ENCODE data around the gene SLC25A13. TPM values are rescaled to one million over a fixed set of nuclear protein-coding genes. Genes with fewer than 3 reads are reported as not detected.

SLC25A13 gene
- total and polyA plus RNA-seq, 9 of the 15 experiments (the other 6 are each of a cell fraction or from before 2014, with no cell fraction given) = 21.4 to 80.2 (median 58.7) TPM

- POLR2A ChIA-PET = interaction anchor here (0.9 kb wide), 1 partner anchor 28 kb away, joined by 4 read pairs; no protein-coding TSS in a partner anchor
- no peak for DNase-seq (ENCODE audit: extremely low read depth in 1 of 4, low spot score in 3 of 4)
- CTCF ChIA-PET (ENCODE audit: low intra/inter-chr PET ratio) = no interaction called here
- Histone ChIP-seq H3K9me3 (replicated peaks; ENCODE audit: control insufficient read depth, insufficient read depth, low read depth, low read length) (no peaks in the 10 kb centered on the region), H2AFZ (ENCODE audit: low read depth, low read length) (no peak overlapping the region), H3K4me2 (ENCODE audit: insufficient read depth, low read length) (no peak overlapping the region), H3K4me1 (replicated peaks in 1 of 2; ENCODE audit: control insufficient read depth in 2 of 2, insufficient read depth in 2 of 2, low read length in 2 of 2) (no peaks in the 10 kb centered on the region; a peak in 1 of 5 replicates), H3K36me3 (ENCODE audit: control insufficient read depth, insufficient read depth, low read length) (no peaks in the 10 kb centered on the region), H3K79me2 (ENCODE audit: control insufficient read depth, insufficient read depth, low read length) (no peaks in the 10 kb centered on the region), H4K20me1 (replicated peaks; ENCODE audit: control insufficient read depth, insufficient read depth, low read length) (no peaks in the 10 kb centered on the region), H3K9me1 (ENCODE audit: control insufficient read depth, insufficient read depth, low read length) (no peaks in the 10 kb centered on the region), H3K27ac (ENCODE audit: extremely low read depth, low read depth, low read length) (no peak overlapping the region), H3K4me3 (no peak overlapping the region), H3K9ac (ENCODE audit: insufficient read depth in 1 of 2, low read depth in 2 of 2, low read length in 2 of 2) (no peak overlapping the region), H3K27me3 (ENCODE audit: control insufficient read depth in 2 of 2, insufficient read depth in 2 of 2, low read length in 2 of 2) (peaks cover 0 to 2% of the 10 kb centered on the region in 2 experiments; a peak in 3 of 5 replicates)
- FAIRE-seq = no peak
- WGBS (ENCODE audit: insufficient coverage, low coverage, missing lambda C conversion rate) = 11% methylated on average over 2 of the region's 2 CpGs
- BruUV-seq (replicated peaks) = no TSS peak
- intact Hi-C loops (cut with micrococcal nuclease) (no loop called here), in situ Hi-C loops (cut with MboI) (no loop called here)
- TF ChIP-seq BRF1 (IDR thresholded peaks at IDR 0.05; ENCODE audit: borderline replicate concordance, extremely low read depth, insufficient read length) = no peak
- no peak for ATAC-seq
Measured at GRCh38 chr7:96330193-96330592, 8.3 kb upstream of the SLC25A13 start.

- Histone ChIP-seq H3K79me2 (ENCODE audit: control insufficient read depth, insufficient read depth, low read length) (no peaks in the 10 kb centered on the region), H3K9me1 (ENCODE audit: control insufficient read depth, insufficient read depth, low read length) (no peaks in the 10 kb centered on the region), H3K27me3 (ENCODE audit: control insufficient read depth in 2 of 2, insufficient read depth in 2 of 2, low read length in 2 of 2) (peaks cover 0 to 2% of the 10 kb centered on the region in 2 experiments; a peak in 2 of 5 replicates), H3K4me1 (replicated peaks in 1 of 2; ENCODE audit: control insufficient read depth in 2 of 2, insufficient read depth in 2 of 2, low read length in 2 of 2) (no peaks in the 10 kb centered on the region; a peak in 1 of 5 replicates), H3K4me2 (ENCODE audit: insufficient read depth, low read length) (no peak overlapping the region), H2AFZ (ENCODE audit: low read depth, low read length) (no peak overlapping the region), H3K9me3 (replicated peaks; ENCODE audit: control insufficient read depth, insufficient read depth, low read depth, low read length) (no peaks in the 10 kb centered on the region), H4K20me1 (replicated peaks; ENCODE audit: control insufficient read depth, insufficient read depth, low read length) (no peaks in the 10 kb centered on the region), H3K36me3 (ENCODE audit: control insufficient read depth, insufficient read depth, low read length) (no peaks in the 10 kb centered on the region), H3K4me3 (no peak overlapping the region), H3K27ac (ENCODE audit: extremely low read depth, low read depth, low read length) (no peak overlapping the region), H3K9ac (ENCODE audit: insufficient read depth in 1 of 2, low read depth in 2 of 2, low read length in 2 of 2) (no peak overlapping the region)
- 10% methylated on average over 1 of the region's 1 CpG for WGBS (ENCODE audit: insufficient coverage, low coverage, missing lambda C conversion rate)
- no peak for ATAC-seq
- CTCF ChIA-PET (ENCODE audit: low intra/inter-chr PET ratio) = no interaction called here
- in situ Hi-C loops (cut with MboI) = no loop called here
- POLR2A ChIA-PET = interaction anchor here (0.9 kb wide), 1 partner anchor 29 kb away, joined by 4 read pairs; no protein-coding TSS in a partner anchor
- intact Hi-C loops (cut with micrococcal nuclease) = no loop called here
- FAIRE-seq = no peak
- no TSS peak for BruUV-seq (replicated peaks)
- no peak for DNase-seq (ENCODE audit: extremely low read depth in 1 of 4, low spot score in 3 of 4)
- TF ChIP-seq TRIM25 (IDR thresholded peaks at IDR 0.05; ENCODE audit: borderline replicate concordance) (no peak), USF2 (CRISPR knock-in tag; IDR thresholded peaks at IDR 0.05) (0 out of 2 replicates have a peak, but pooled peaks have one; percentile 5)
Measured at GRCh38 chr7:96329241-96329640, 7.3 kb upstream of the SLC25A13 start.

Measured in K562 (cell line).